Heart right ventricle (tissue), 16 donors: ENCODE results near the gene FOXC2. TPM values are rescaled to one million over a fixed set of nuclear protein-coding genes. Genes with fewer than 3 reads are reported as not detected.

ENCODE experiments used
- ATAC-seq, 8 donors: fragments of 200-7000 bp; cut with Tn5 transposase; one replicate each; pipeline ENCODE4 v1.9.1; 2020; ENCODE audit warnings: mild to moderate bottlenecking in 8 of 8, moderate library complexity in 8 of 8, moderate number of reproducible peaks in 1 of 8
- DNase-seq, 2 donors: peaks; one replicate each; pipeline ENCODE4 v3.0.0-alpha.2; 2020
- H3K27ac ChIP-seq, 10 donors: fragments of 200-600 bp; sonication (generic) in 2 of 10; one replicate each; pipeline versions ENCODE4 v1.5.0 to v1.8.0; 2020 to 2022; ENCODE audit warnings: mild to moderate bottlenecking in 3 of 10
- H3K27me3 ChIP-seq, 7 donors: fragments of 200-600 bp; one replicate each; pipeline ENCODE4 v1.8.0; 2021 to 2022; ENCODE audit warnings: mild to moderate bottlenecking in 2 of 7
- H3K36me3 ChIP-seq, 9 donors: fragments of 200-600 bp; sonication (generic) in 1 of 9; one replicate each; pipeline versions ENCODE4 v1.5.0 to v1.8.0; 2020 to 2022; ENCODE audit warnings: mild to moderate bottlenecking in 2 of 9
- H3K4me1 ChIP-seq, 9 donors: fragments of 200-600 bp; sonication (generic) in 1 of 9; one replicate each; pipeline versions ENCODE4 v1.5.0 to v1.8.0; 2020 to 2022; ENCODE audit warnings: mild to moderate bottlenecking in 4 of 9
- H3K4me3 ChIP-seq, 10 donors: fragments of 200-600 bp; sonication (generic) in 2 of 10; one replicate each; pipeline versions ENCODE4 v1.5.0 to v1.8.0; 2020 to 2022; ENCODE audit warnings: mild to moderate bottlenecking in 7 of 10, moderate library complexity in 2 of 10
- H3K9me3 ChIP-seq, 11 donors: fragments of 200-600 bp in 10 of 11; sonication (generic) in 2 of 11; one replicate each; pipeline versions ENCODE4 v1.5.0 to v1.8.0; 2013 to 2022; ENCODE audit warnings: mild to moderate bottlenecking in 2 of 11, control low read depth in 1 of 11, moderate library complexity in 1 of 11
- CTCF ChIP-seq, 9 donors: fragments of 200-600 bp; sonication (generic) in 2 of 9; IDR thresholded peaks; one replicate each; pipeline versions ENCODE4 v1.5.0 to v1.8.0; 2021 to 2022; ENCODE audit warnings: antibody characterized with exemption in 9 of 9, mild to moderate bottlenecking in 5 of 9, moderate library complexity in 1 of 9
- WGBS, 2 donors: extraction: QIAGEN DNeasy Blood & Tissue Kit; methylation state at CpG; one replicate each; pipeline ENCODE4 v1.1.7; 2013; ENCODE audit warnings: inconsistent platforms in 1 of 2; 5-methylcytosine and 5-hydroxymethylcytosine counted together
- intact Hi-C, 10 donors: fragments of 100-400 bp; cut with DNase I; formaldehyde crosslinking; loops; one replicate each; pipeline versions ENCODE4 v1.11.1 to v1.14.2; 2022
- polyA plus RNA-seq, 2 donors: library from polyadenylated mRNA; stranded (reverse); fragments of 200-250 nt; gene quantifications; one replicate each; pipeline ENCODE4 v1.2.3, GENCODE V29; 2013
- total RNA-seq, 10 donors: library from RNA; stranded (reverse); fragmentation: NEBNext Ultra II Directional in 3 of 10; extraction: Animal tissue kit (Norgen Biotek cat#: 25700) in 3 of 10; gene quantifications; one replicate each; pipeline versions ENCODE4 v1.2.1 to v1.2.4, GENCODE V29; 2021 to 2023
- donor health status: Arrhythmogenic right ventricular cardiomyopathy.
- donor health status: ischemic (EF 13 %, LVEDD 7.1; RV severe dilation, severe dysfunction).
- donor health status: healthy with polysubstance abuse.
- donor health status: DM: no; HTN: yes; CAD: no.
- donor health status: DM: no; HTN: no; CAD: no.
- donor health status: ischemic (EF 25% LVEDD 6.9; RV normal size, moderate dysfunction).
- donor health status: ischemic (EF 25% LVEDD 5.7; RV mildly dilated, moderate dysfunction).
- donor health status: healthy.
- donor health status: DM: yes; HTN: yes; CAD: no.
- donor health status: Ischemic cardiomyopathy.
- donor health status: ischemic (EF 35%, LVEDD 5.7; RV mildly dilated, moderate dysfunction).
- donor health status: nonischemic (EF 11% LVEDD 7.7; RV severe dilation, severe dysfunction).
- donor health status: DM: yes; HTN: yes; CAD: no.
- donor health status: PGD.
- donor health status: ischemic (EF 29% LVEDD 5.4; RV normal size, mild dysfunction).
- donor health status: nonischemic (EF 23%, LVEDD 6.1; RV moderate dilation, normal function).

FOXC2 gene
- total and polyA plus RNA-seq, 12 donors: 0.66 to 2.2 (median 1.6) TPM

GRCh38 chr16:86566966-86567700, 504 bp downstream of the FOXC2 start:
- intact Hi-C loops: loop anchor here in 5 of 10 donors (5.0 to 10.0 kb wide), 6 partner anchors 195 to 818 kb away; partner anchors contain the start of gene FBXO31 (in 1 of the 5)

GRCh38 chr16:86567701-86568581, 1.3 kb downstream of the FOXC2 start:
- WGBS, 2 donors: 0 to 1% methylated on average over 89 to 116 of the region's 116 CpGs
- peak overlapping the region; percentile 33 to 66 (median 59) for H3K4me3 ChIP-seq
- H3K27ac ChIP-seq: peak overlapping the region; percentile 23 to 90 (median 82)
- H3K27me3 ChIP-seq: peaks cover 9 to 98% (median 84%) of the 10 kb centered on the region in 7 donors
- no peaks in the 10 kb centered on the region for H3K36me3 ChIP-seq
- DNase-seq (peak in 1 of 2 donors; percentile 51), ATAC-seq (peak in 4 of 8 donors; percentile 14 to 46 (median 26))
- intact Hi-C loops: loop anchor here in 5 of 10 donors (5.0 to 10.0 kb wide), 6 partner anchors 194 to 817 kb away; partner anchors contain the start of gene FBXO31 (in 1 of the 5)
- H3K9me3 ChIP-seq: no peaks in the 10 kb centered on the region
- peak in 1 of 9 donors; percentile 22 for TF ChIP-seq CTCF (IDR thresholded peaks at IDR 0.05)
- peaks cover 0 to 39% (median 18%) of the 10 kb centered on the region in 9 donors for H3K4me1 ChIP-seq

More at GRCh38 chr16:86566966-86567700, 504 bp downstream of the FOXC2 start:
- Histone ChIP-seq H3K4me1 (peaks cover 0 to 32% (median 18%) of the 10 kb centered on the region in 9 donors), H3K27ac (peak overlapping the region; percentile 23 to 90 (median 82)), H3K9me3 (no peaks in the 10 kb centered on the region), H3K4me3 (peak overlapping the region; percentile 33 to 66 (median 59)), H3K27me3 (peaks cover 9 to 98% (median 78%) of the 10 kb centered on the region in 7 donors), H3K36me3 (no peaks in the 10 kb centered on the region)
- TF ChIP-seq CTCF (IDR thresholded peaks at IDR 0.05): no peak
- ATAC-seq (peak; percentile 46 to 57 (median 52)), DNase-seq (peak in 1 of 2 donors; percentile 41)
- 1% methylated on average over 73 to 88 of the region's 88 CpGs for WGBS, 2 donors

GRCh38 chr16:86568677-86569623, 2.3 kb downstream of the FOXC2 start:
- no peak for TF ChIP-seq CTCF (IDR thresholded peaks at IDR 0.05)
- intact Hi-C loops: loop anchor here in 5 of 10 donors (5.0 to 10.0 kb wide), 6 partner anchors 193 to 816 kb away; partner anchors contain the start of gene FBXO31 (in 1 of the 5)
- DNase-seq (no peak), ATAC-seq (no peak)
- 7 to 8% methylated on average over 33 of the region's 33 CpGs for WGBS, 2 donors
- H3K4me3 ChIP-seq: peak overlapping the region; percentile 28 to 66 (median 59)
- peaks cover 0 to 39% (median 16%) of the 10 kb centered on the region in 9 donors for H3K4me1 ChIP-seq
- no peaks in the 10 kb centered on the region for H3K9me3 ChIP-seq
- peaks cover 9 to 100% (median 92%) of the 10 kb centered on the region in 7 donors for H3K27me3 ChIP-seq
- no peaks in the 10 kb centered on the region for H3K36me3 ChIP-seq
- H3K27ac ChIP-seq: peak overlapping the region; percentile 23 to 90 (median 82)
